Thymus (tissue), 11 donors: ENCODE results near the gene ZMYND10. TPM values are rescaled to one million over a fixed set of nuclear protein-coding genes. Genes with fewer than 3 reads are reported as not detected.

Source experiments
- DNase-seq, 9 donors: peaks; one replicate each; pipeline ENCODE4 v3.0.0-alpha.2; 2013; ENCODE audit warnings: low spot score in 9 of 9, low read depth in 6 of 9, missing footprints in 1 of 9
- H3K27ac ChIP-seq, 2 donors: one replicate each; pipeline ENCODE4 v1.5.1; 2013; ENCODE audit warnings: control low read depth in 1 of 2, low read depth in 1 of 2, low read length in 1 of 2, mild to moderate bottlenecking in 1 of 2, moderate library complexity in 1 of 2
- H3K27me3 ChIP-seq, 2 donors: one replicate each; pipeline ENCODE4 v1.5.1; 2013; ENCODE audit warnings: low read length in 1 of 2; ENCODE audit not compliant: control insufficient read depth in 2 of 2, insufficient read depth in 1 of 2
- H3K36me3 ChIP-seq, 2 donors: one replicate each; pipeline ENCODE4 v1.5.1; 2013; ENCODE audit warnings: low read length in 1 of 2, mild to moderate bottlenecking in 1 of 2, moderate library complexity in 1 of 2; ENCODE audit not compliant: control insufficient read depth in 2 of 2, insufficient read depth in 2 of 2
- H3K4me1 ChIP-seq, 2 donors: one replicate each; pipeline ENCODE4 v1.5.1; 2013; ENCODE audit warnings: low read length in 2 of 2; ENCODE audit not compliant: control insufficient read depth in 2 of 2, insufficient read depth in 2 of 2
- H3K4me3 ChIP-seq, 2 donors: one replicate each; pipeline ENCODE4 v1.5.1; 2013; ENCODE audit warnings: low read length in 2 of 2, control low read depth in 1 of 2, mild to moderate bottlenecking in 1 of 2
- H3K9me3 ChIP-seq, 2 donors: one replicate each; pipeline ENCODE4 v1.5.1; 2013; ENCODE audit warnings: low read length in 1 of 2, mild to moderate bottlenecking in 1 of 2; ENCODE audit not compliant: control insufficient read depth in 2 of 2, insufficient read depth in 1 of 2
- WGBS: extraction: QIAGEN DNeasy Blood & Tissue Kit; methylation state at CpG from one replicate; pipeline ENCODE4 v1.1.7; 2013; 5-methylcytosine and 5-hydroxymethylcytosine counted together
- polyA plus RNA-seq: library from polyadenylated mRNA; stranded (reverse); fragments of 200-250 nt; gene quantifications from one replicate; pipeline ENCODE4 v1.2.3, GENCODE V29; 2013
- total RNA-seq: library from RNA; stranded (reverse); fragments of 120-200 nt; gene quantifications from one replicate; pipeline ENCODE4 v1.2.4, GENCODE V29; 2013
- donor health status: healthy.

The ZMYND10 gene
- total and polyA plus RNA-seq, 2 donors = 0.66 to 5.5 TPM

- Histone ChIP-seq H3K36me3 (no peaks in the 10 kb centered on the region), H3K27me3 (no peaks in the 10 kb centered on the region), H3K4me3 (no peak overlapping the region), H3K27ac (no peak overlapping the region), H3K9me3 (peaks cover 0 to 24% of the 10 kb centered on the region in 2 donors), H3K4me1 (peaks cover 5 to 10% of the 10 kb centered on the region in 2 donors)
- no peak for DNase-seq
Observed at GRCh38 chr3:50304601-50305000, 40.9 kb downstream of the ZMYND10 start.

DNA sequence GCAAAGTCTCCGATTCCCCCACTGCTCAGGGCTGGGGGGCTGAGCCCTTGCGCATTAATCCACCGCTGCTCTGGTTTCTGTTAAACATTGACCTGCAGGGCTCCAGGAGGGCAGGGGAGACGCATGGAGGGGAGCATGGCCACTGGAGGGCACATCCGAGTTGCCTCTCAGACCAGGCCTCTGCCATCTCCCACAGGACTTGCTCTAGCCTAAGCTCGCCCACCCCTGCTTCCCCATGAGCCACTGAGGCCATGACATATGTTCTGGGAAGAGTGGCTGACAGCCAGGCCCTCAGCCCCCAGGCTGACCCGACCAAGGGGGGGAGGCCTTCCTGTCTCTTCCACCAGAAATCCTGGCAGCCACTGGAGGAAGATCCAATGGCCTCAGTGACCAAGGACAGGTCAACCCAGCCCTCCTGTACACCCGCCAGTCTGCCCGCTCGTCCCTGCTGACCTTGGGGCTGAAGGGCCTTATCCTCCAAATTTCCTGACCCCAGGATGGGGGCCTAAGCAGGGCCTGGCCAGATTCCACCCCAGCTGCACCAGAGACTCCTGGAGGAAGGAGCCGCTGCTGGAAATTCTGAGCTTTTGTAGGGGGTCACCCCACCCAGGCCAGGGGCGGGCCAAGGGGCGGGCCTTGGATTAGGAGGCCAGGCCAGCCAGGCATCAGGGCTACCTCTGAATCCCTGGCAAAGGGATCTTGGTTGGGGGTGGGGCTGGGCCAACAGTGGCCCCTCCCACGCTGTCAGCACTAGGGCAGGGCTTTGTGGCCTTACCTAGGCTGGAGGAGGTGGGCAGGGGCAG lies 42.3 kb downstream of the ZMYND10 start, which contains the start of gene HYAL1:
Gene HYAL1 (minus strand): TSS at position 562 of the 803 bp plus-strand sequence. CDS start 618 bp downstream, outside the sequence.
- H3K27ac ChIP-seq = no peak within 1 kb of the TSS
- no peak for DNase-seq
- H3K4me1 ChIP-seq = peaks cover 10 to 20% of the 10 kb centered on the region in 2 donors
- no peak within 1 kb of the TSS for H3K4me3 ChIP-seq
- WGBS = 89% methylated on average over 14 of the region's 14 CpGs
- peaks cover 0 to 12% of the 10 kb centered on the region in 2 donors for H3K9me3 ChIP-seq
- H3K27me3 ChIP-seq = no peaks in the 10 kb centered on the region
- no peaks in the 10 kb centered on the region for H3K36me3 ChIP-seq

DNA sequence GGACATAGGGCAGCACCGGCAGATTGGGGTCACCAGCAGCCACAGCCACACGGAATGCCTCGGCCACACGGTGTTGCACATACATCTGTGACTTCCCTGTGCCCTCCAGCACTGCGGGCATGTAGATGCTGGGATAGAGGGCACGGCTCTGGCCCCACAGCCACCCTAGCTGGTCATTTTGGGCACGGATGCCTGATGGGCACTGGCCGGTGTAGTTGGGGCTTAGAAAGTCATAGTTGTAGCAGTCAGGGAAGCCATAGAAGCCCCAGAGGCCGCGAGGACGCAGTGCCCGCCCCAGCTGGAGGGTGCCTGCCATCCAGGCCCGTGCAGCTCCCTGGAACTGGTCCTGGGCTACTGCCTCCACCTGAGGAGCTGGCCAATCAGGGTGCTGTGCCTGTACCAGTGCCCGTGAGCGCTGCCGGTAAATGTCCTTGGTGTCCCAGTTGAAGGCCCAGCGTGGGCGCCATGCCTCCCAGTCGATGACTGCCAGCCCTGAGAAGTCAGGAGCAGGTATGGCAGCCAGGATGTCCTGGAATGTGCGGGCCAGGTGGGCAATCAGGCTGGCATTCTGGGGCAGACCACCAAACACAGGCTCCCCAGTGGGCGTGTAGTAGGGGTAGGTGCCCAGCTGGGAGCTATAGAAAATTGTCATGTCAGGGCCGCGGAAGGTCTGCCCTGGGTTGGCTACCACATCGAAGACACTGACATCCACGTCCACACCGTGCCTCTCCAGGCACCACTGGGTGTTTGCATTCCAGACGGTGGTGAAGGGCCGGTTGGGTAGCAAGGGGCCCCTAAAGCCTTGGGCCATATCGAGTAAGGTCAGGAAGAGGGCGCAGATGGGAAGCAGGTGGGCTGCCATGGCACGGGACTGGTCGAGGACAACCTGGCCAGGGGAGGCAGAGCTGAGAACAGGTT lies 43.2 kb downstream of the ZMYND10 start:
- H3K27me3 ChIP-seq = no peaks in the 10 kb centered on the region
- H3K4me1 ChIP-seq = peaks cover 12 to 24% of the 10 kb centered on the region in 2 donors
- WGBS = 96% methylated on average over 32 of the region's 32 CpGs
- H3K9me3 ChIP-seq = peaks cover 0 to 4% of the 10 kb centered on the region in 2 donors
- no peak overlapping the region for H3K4me3 ChIP-seq
- H3K36me3 ChIP-seq = no peaks in the 10 kb centered on the region
- no peak for DNase-seq
- H3K27ac ChIP-seq = no peak overlapping the region

- H3K4me1 ChIP-seq = peaks cover 12 to 24% of the 10 kb centered on the region in 2 donors
- H3K36me3 ChIP-seq = no peaks in the 10 kb centered on the region
- WGBS = over 99% methylated on average over 6 of the region's 6 CpGs
- H3K27ac ChIP-seq = no peak overlapping the region
- no peaks in the 10 kb centered on the region for H3K27me3 ChIP-seq
- DNase-seq = no peak
- H3K9me3 ChIP-seq = no peaks in the 10 kb centered on the region
- H3K4me3 ChIP-seq = no peak overlapping the region
Observed at GRCh38 chr3:50300681-50301254, 44.8 kb downstream of the ZMYND10 start.

DNA sequence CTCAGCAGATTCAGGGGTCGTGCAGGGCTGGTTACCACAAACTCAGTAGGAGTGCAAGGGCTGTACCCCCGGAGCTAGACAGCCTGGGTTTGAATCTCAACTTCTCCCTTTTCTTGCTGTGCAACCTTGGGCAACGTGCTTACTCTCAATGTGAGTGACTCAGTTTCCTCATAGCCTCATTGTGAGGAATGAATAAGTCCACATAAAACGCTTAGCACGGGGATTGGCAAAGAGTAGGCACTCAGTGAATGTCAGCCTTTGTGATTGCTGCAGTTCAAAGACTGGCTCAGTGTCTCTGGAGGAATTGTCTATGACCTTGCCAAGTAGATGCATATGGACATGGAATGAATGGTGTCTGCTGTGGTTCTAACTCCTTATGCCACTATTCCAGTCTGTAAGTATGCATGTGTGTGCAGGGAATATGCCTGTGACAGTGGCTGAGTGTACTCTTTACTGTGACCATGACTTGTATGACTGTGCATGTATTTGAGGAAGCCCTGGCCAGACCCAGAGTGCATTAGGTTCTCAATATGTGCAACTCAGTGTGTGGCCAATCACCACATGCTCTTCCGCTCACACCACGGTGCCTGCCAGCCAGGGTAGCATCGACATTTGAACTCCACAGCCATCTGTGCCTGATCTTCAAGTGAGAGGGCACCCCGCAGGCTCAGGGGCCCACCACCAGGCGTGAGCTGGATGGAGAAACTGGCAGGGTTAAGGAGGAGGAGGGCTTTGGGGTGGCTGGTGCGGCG lies 45.4 kb downstream of the ZMYND10 start:
- Histone ChIP-seq H3K9me3 (no peaks in the 10 kb centered on the region), H3K27me3 (no peaks in the 10 kb centered on the region), H3K4me1 (peaks cover 12 to 24% of the 10 kb centered on the region in 2 donors), H3K4me3 (peak overlapping the region; percentile 48 to 56), H3K36me3 (no peaks in the 10 kb centered on the region), H3K27ac (peak overlapping the region; percentile 74 to 85)
- peak in 1 of 9 donors; percentile 36 for DNase-seq
- WGBS = 69% methylated on average over 12 of the region's 12 CpGs

DNA sequence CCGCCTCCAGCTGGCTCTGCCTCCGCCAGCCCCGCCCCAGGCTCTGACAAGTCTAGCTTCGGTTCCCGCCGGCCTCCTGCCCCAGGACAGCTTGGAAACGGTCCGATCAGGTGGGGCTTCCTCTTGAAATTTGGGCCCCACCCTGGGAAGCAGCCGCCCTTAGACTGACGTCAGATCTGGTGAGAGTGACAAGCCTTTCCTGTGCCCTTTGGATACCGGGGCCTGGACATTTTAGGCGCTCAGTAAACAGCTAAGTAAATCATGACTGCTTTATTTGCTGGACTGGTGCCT lies 45.9 kb downstream of the ZMYND10 start:
- peak overlapping the region; percentile 74 to 85 for H3K27ac ChIP-seq
- H3K36me3 ChIP-seq = no peaks in the 10 kb centered on the region
- no peaks in the 10 kb centered on the region for H3K9me3 ChIP-seq
- WGBS = 6% methylated on average over 12 of the region's 12 CpGs
- peak overlapping the region; percentile 48 to 56 for H3K4me3 ChIP-seq
- no peak for DNase-seq
- H3K27me3 ChIP-seq = no peaks in the 10 kb centered on the region
- peaks cover 12 to 24% of the 10 kb centered on the region in 2 donors for H3K4me1 ChIP-seq

- DNase-seq = peak; percentile 98 to 100 (median 99)
- under 1% methylated on average over 61 of the region's 61 CpGs for WGBS
- Histone ChIP-seq H3K36me3 (no peaks in the 10 kb centered on the region), H3K9me3 (no peaks in the 10 kb centered on the region), H3K4me1 (peaks cover 12 to 24% of the 10 kb centered on the region in 2 donors), H3K27me3 (no peaks in the 10 kb centered on the region), H3K27ac (peak within 1 kb of the TSS; percentile 88 to 98), H3K4me3 (peak within 1 kb of the TSS; percentile 56 to 89)
Observed at GRCh38 chr3:50298836-50299637, 46.5 kb downstream of the ZMYND10 start, which contains the start of the genes HYAL3 and NAA80. Gene HYAL3 (minus strand): TSS chr3:50299405. CDS start chr3:50295602, 3,803 bp downstream. Gene NAA80 (minus strand): TSS chr3:50299405. CDS start chr3:50297463, 1,942 bp downstream.
